HG03457 (cell line): ENCODE measurements around the gene LYRM2.

ENCODE experiments used
- ATAC-seq: cut with Tn5 transposase; IDR thresholded peaks from one replicate; pipeline ENCODE4 v1.9.1; 2021; ENCODE audit warnings: moderate number of reproducible peaks; ENCODE audit not compliant: unreplicated experiment

The LYRM2 gene

DNA sequence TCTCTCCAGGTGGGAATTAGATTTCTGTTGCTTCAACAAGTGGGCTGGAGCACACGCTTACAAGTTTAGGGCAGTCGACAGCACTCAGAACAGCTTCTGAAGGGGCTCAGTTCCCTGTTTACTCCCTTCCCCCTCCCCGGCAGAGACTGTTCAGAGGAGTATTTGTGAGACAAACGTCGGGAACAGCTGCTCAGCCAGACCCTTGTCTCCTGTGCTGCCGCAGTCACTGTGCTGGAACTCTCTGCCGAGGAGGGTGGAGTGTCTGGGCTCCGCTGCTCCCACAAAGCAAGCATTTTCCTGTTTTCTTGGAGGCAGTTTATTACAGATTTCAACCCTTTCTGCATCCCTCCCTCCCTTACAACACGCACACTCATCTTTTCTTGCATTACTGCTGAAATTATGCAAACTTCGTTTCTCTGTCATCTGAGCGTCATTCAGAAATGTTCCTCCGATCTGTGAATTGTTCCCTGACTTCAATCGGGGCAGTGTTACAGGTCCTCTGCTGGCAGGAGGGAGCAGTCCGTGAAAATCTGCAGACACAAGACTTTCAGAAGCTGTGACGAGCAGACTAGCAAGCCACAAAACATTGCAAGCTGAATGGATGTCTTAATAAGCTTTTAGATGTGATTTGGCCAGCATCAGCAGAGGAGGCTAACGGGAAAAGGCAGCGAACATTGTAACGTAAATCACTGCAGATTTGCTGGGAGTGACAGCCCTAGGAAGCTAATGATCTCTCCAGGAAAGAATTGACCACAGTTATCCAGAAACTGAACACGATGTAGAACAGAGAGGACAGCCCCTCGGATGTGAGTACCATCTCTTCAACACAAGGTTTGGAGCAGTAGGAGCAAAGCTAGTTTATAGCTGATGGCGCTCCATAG is 76.2 kb downstream of the LYRM2 start:
- no peak for ATAC-seq

DNA sequence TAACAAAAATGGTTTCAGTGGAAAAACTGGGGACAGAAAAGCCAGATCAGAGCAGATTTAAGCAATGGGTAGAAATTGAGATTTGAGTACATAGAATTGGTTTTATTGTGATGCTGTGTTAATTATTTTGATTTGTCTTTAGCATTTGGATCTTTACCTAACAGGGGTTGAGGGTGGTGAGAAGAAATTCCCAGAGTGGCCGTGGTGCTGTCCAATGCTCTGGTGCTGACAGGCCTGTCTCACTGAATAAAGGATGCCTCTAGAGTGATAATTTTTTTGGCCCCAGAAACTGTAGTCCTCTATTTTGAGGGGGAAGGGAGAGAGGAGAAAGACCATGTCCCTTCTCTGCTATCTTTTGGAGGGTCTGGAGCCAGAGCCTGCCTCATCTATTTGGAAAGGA is 79.1 kb downstream of the LYRM2 start:
- no peak for ATAC-seq

DNA sequence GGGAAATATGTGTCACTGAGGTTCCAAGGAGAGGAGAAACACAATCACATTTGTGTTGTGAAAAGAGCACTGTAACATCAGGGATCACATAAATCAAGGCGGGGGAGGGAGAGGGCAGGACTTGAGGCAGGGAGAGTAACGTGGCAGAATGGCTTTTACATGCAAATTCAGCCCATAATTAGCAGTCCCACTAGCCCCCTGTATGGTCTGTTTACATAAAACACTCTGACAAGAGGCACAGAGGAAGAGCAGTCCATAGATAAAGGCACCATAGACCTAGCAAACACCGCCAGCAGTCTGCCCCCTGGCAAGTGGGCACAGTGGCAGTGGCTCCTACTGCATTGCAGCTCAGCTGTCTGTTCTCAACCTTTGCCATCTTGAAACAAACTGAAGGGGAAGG is 82.7 kb downstream of the LYRM2 start:
- ATAC-seq: no peak

DNA sequence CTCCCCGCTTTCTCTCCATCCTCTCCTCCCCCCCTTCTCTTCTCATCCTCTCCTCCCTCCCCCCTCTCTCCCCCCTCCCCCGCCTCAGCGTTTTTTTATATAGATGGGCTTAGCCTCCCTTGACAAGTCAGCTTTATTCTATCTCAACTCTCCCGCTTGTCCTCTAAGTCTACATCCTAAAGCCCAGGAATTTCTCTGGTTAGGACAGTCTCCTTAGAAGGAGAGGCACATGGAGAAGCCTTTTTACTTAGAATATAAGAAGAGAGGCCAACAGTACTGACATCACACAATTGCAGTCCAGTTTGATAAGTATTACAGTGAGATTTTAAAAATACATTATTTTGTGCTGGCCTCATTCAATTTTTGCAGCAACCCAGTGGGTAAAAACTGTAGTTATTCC is 83.5 kb downstream of the LYRM2 start:
- no peak for ATAC-seq

DNA sequence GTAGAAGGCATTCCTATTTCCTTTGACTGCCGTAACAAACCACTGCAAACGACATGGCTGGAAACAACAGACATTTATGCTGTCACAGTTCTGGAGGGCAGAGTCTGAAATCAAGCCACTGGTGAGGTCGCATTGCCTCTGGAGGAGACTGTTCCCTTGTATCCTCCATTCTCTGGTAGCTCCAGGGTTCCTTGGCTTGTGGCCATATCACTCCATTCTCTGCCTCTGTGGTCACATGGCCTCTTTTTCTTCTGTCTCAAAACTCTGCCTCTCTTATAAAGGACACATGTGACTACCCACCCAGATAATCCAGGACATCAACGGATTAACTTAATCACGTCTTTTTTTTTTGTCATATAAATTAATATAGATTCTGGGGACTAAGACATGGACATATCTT is 84.4 kb downstream of the LYRM2 start:
- no peak for ATAC-seq

DNA sequence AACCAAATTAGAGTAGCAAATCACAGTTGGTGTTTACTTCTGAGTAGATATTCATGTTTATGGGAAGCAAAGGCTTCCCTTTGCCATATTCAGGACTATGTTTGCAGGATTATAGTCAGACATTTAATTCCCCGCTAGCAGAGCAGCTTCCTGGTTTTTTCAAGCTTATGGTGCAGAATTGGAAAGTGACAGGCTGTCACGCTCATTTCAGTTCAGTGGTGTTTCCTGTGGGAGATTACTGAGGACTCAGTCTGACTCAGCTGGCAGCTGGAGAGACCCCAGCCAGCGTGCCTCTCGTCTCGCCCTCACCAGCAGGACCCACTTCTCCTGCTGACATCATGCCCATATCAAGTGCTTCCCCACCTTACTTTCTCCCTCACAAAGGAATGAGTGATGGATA is 85.1 kb downstream of the LYRM2 start:
- no peak for ATAC-seq

DNA sequence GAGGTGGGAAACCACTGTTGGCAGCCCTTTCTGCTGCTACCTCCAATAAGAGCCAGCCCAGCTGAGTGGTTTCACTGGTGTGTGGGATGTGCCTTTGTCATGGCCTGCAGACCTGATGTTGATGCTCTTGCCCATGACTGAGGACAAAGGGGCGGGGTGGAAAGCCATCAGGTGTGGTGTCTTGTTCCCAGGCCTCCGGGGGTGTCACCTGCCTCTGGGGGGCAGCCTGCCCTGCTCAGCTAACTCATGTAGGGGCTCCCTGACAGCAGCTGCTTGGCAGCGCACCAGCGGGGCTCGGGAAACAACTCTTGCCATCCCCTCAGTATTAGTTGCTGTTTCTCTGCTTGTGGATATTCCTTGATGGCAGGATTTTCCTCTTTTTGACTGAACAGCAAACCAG is 91.3 kb downstream of the LYRM2 start:
- no peak for ATAC-seq

DNA sequence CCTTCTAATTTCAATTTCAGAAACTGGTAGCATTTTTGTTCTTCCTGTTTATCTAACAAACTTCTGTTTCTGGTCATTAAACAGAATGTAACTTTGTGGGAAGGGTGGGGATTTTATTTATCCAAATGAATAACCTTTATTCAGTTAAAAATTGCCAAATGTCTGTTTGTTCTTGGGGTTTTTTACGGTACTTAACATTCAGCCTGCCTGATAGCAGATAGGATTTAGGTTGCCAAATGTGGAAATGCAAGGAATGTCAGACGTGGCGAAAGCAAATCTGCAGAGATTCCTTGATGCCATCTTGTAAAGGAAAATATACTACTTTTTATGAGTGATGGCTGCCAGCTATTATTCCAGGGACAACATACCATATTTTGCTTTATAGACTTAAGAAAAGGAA is 95.7 kb downstream of the LYRM2 start:
- peak; percentile 14 for ATAC-seq

DNA sequence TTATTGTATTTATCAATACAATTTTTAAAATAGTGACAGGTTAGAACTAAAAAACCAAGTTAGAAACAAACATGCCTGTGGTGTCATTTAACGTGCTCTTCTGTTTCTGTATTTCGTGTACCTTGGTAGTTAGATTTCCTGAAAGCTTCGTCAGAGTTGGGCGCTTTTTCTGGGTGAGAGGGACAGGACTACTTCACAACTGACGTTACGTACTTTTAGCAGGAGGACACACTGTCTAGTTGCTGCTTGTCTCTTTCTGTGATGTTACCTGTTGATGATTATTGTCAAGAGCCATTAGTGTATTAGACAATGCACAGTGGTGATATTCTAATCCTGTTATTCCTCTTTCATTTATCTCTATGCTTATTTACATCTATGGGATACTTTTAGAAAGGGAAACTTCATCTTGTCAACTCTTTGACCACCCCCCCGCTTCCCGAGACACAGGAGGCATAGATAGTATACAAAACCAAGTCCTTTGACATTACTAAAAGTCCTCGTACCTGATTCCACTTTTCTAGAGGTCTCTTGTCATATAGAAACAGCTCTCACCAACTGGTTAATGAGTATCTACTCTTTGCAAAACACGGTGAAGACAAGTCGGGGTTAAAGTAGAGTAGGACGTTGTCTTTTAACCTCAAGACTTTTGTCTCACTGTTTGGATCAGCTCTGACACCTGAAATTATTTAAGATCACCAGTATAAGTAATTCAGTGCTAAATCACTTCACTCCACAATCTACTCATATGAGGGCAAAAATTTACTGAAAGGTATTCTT is 96.3 kb downstream of the LYRM2 start:
- peak; percentile 89 for ATAC-seq

DNA sequence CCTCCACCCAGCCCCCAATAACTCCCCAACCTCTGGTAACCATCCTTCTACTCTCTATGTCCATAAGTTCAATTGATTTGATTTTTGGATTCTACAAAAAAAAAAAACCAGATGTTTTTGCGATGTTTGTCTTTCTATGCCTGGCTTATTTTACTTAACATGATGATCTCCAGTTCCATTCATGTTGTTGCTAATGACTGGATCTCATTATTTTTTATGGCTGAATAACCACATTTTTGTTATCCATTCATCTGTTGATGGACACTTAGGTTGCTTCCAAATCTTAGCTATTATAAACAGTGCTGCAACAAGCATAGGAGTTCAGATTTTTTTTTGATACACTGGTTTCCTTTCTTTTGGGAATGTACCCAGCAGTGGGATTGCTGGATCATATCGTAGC is 98.8 kb downstream of the LYRM2 start:
- no peak for ATAC-seq

DNA sequence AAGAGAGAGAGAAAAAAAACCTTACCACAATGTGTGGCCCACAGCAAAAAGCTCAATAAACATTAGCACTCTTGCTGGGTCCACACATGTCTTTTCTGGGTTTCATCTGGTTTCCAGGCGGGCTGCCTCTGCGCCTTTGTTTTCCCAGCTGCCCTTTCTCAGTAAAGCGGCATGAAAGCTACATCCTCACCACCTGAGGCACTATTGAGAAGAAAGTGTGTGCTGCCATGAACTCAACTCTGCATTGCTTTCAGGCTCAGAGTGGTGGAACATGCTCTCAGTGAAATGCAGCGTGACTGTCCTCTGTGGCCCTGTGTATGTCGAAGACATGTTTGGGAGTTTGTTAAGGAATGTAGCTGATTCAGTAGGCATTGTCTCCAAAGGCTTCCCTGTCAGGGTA is 102.3 kb downstream of the LYRM2 start:
- ATAC-seq: no peak

DNA sequence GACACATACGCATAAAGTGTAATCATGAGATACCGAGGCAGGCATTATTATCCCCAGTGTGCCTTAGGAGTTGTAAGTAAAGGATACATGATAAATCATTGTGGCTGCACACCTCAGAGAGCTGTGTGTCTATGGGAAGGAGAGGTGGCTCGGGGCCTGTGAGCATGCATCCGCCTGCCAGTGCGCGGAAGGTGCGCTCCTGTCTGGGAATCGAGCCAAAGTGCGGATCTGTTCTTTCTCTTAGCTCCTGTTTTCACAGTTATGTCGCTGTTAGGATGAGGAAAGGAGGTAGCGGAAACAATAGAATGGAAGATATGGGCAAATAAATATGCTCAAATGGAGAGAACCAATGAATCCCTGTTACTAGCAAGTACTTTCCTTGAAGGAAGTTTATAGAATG is 107.6 kb downstream of the LYRM2 start:
- ATAC-seq: no peak

DNA sequence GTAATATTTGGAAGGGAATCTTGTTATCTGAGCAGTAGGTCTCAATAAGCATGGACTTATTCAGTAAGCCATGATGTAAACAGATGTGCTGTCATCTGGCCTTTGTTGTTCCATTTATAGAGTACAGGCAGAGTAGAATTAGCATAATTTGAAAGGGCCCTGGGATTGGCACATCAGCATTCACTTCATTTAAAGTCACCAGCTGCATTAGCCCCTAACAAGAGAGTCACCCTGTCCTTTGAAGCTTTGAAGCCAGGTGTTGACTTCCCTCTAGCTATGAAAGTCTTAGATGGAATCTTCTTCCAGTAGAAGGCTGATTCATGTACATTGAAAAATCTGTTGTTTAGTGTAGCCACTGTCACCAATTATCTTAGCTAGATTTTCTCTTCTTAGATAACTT is 109.7 kb downstream of the LYRM2 start:
- ATAC-seq: no peak

DNA sequence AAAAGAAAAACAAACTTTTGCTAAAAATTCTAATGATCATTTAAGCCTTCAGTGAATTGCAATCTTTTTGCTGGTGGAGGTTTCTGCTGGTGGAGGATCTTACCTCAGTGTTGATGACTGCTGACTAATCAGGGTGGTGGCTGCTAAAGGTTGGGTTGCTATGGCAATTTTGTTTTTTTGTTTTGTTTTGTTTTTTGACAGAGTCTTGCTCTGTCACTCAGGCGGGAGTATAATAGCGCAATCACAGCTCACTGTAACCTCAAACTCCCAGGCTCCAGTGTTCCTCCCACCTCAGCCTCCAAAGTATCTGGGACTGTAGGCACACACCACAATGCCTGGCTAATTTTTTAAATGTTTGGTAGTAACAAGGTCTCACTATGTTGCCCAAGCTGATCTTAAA is 110.9 kb downstream of the LYRM2 start:
- no peak for ATAC-seq

DNA sequence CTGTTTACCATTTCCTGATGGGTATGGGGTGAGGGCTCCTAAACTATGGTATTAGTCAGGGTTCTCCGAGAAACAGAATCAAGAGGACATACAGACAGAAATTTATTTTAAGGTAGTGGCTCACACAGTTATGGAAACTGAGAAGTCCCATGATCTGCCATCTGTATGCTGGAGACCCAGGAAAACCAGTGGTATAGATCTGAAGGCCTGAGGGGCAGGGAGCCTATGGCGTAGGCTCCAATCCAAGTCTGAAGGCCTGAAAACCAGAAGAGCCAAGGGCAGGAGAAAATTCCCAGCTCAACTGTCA is 112.0 kb downstream of the LYRM2 start:
- ATAC-seq: no peak

DNA sequence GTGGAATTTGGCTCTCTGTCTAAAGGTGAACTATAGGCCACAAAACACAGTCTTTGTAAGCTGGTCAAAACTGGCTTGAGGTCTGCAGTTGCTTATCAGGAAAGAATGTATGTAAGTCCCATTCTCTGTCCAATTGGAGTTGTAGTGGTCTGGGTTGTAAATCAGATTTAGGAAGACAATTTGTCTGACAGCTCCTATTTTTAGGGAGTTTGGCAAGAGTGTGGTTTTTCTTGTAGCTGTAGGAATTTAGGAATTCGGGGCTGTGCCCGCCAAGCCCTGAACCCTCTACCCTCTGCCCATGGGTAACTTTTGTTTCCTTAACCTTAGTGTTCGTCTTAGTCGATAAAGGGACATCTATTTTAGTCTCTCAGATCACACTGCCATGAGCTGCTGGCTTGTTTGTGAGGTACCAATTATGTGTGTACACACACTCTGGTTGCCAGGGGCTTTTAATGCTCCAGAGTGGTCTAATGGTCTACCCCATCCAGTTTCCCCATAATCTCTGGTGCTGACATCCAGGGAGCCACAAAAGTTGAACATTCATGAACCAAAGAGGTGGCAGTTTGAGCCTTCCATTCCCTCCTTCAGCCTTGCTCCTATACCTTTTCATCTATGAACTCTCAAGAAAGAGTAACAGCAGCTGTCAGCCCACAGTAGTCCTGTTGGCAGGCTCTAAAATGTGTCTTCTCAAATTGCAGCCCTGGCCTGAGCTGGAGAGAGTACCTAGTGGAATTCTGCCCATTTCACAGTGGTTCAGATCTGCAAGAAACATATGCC is 112.6 kb downstream of the LYRM2 start:
- ATAC-seq: no peak

DNA sequence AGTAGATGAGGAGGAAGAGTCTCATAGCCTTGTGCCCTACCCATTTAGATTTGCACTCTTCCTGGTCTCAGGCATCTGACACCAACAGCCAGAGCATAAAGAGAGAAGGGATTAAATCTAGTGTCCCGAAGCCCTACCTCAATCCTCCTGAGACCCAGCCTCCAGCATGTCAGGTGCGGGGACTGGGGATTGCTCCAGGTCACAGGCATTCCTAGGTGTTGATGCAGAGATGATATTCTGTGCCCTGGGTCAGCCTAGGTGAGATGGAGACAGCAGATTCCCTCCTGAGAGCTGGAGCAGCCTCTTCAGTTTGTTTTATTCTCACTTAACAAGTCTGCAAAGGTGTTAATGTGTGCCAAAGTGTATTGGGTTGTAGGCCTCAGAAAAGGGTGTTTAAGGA is 115.8 kb downstream of the LYRM2 start:
- ATAC-seq: no peak

DNA sequence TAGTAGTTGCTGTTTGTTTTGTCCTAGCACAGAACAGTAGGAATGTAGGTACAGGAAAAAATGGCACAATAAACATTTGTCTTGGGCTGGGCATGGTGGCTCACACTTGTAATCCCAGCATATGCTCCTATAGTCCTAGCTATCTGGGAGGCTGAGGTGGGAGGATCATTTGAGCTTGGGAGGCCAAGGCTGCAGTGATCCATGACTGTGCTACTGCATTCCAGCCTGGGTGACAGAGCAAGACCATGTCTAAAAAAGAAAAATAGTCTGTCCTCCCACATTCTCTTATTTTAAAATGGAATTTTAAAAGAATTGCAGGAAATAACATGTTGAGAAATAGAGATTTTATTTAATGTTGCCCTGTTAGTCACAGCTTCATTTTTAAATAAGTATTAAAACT is 117.8 kb downstream of the LYRM2 start:
- ATAC-seq: no peak

DNA sequence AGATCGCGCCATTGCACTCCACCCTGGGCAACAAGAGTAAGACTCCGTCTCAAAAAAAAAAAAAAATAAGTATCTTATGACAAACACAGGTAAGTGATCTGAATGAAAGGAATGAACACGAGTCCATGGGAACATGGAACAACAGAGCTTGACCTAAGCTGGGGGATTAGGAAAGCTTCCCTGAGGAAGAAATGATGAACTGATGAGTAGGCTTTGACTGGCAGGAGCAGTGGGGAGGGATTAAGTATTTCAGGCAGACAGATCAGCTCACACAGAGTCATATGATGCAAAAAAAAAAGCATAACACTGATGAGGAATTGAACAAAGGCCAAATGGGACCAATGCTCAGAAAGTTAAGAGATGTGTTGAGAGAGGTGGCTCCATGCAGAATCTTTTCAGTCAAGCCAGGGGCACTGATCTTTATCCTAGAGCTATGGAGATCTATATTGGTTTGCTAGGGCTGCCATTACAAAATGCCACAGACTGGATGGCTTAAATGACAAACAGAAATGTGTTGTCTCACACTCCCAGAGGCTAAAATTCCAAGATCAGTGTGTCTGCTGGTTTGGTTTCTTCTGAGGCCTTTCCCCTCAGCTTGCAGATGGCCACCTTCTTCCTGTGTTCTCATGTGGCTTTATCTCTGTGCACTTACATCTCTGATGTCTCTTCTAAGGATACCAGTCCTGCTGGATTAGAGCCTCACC is 120.0 kb downstream of the LYRM2 start:
- no peak for ATAC-seq
